Activated B cell treated with CpG ODN at 0.5 μM for 24 hours (primary cell): Measurements from ENCODE around the gene IL5. TPM values are rescaled to one million over a fixed set of nuclear protein-coding genes. Genes with fewer than 3 reads are reported as not detected.
"Not testable (repeated sequence)": the region's sequence is repeated elsewhere in the genome, so short reads cannot be mapped to it uniquely, and the experiment has no call there.

Source experiments
- ATAC-seq: fragments of 200-7000 bp; cut with Tn5 transposase; one replicate; pipeline ENCODE4 v1.10.0; 2021; ENCODE audit warnings: low read depth, mild to moderate bottlenecking, moderate library complexity
- CTCF ChIA-PET: fragments of 350-600 bp; sonication (Branson Sonifier 250); formaldehyde crosslinking; loops from one replicate; lab custom pipeline; 2021; ENCODE audit warnings: antibody characterized with exemption; lab: Charles Lee
- POLR2A ChIA-PET: fragments of 350-600 bp; sonication (Branson Sonifier 250); formaldehyde crosslinking; loops from one replicate; lab custom pipeline; 2021; ENCODE audit warnings: antibody characterized with exemption; lab: Charles Lee
- DNase-seq: peaks from one replicate; pipeline ENCODE4 v3.0.0; 2022
- H3K27ac Mint-ChIP-seq: one replicate; pipeline ENCODE4 v1.8.0; 2020; ENCODE audit warnings: mixed read lengths
- H3K27me3 Mint-ChIP-seq: one replicate; pipeline ENCODE4 v1.8.0; 2021; ENCODE audit warnings: mixed read lengths
- H3K36me3 Mint-ChIP-seq: one replicate; pipeline ENCODE4 v1.8.0; 2021; ENCODE audit warnings: low read depth, mixed read lengths
- H3K4me1 Mint-ChIP-seq: one replicate; pipeline ENCODE4 v1.8.0; 2021; ENCODE audit warnings: mixed read lengths
- H3K4me3 Mint-ChIP-seq: one replicate; pipeline ENCODE4 v1.8.0; 2020; ENCODE audit warnings: mild to moderate bottlenecking, mixed read lengths
- H3K9me3 Mint-ChIP-seq: one replicate; pipeline ENCODE4 v1.8.0; 2020; ENCODE audit warnings: mixed read lengths
- intact Hi-C: fragments of 100-400 bp; cut with micrococcal nuclease; formaldehyde crosslinking; loops from one replicate; pipeline ENCODE4 v1.15.1; 2024
- total RNA-seq: library from RNA; stranded (reverse); gene quantifications from 2 replicates; pipeline ENCODE4 v1.2.3, GENCODE V29; 2022
- TF ChIP-seq, protein P1 (sequence below): fragments of 200-600 bp; IDR thresholded peaks from one replicate; pipeline ENCODE4 v1.8.0; 2022; ENCODE audit warnings: antibody characterized with exemption, mild to moderate bottlenecking

IL5 gene
- total RNA-seq, 1 donor from 2014 or later, result not detected

- DNase-seq (no peak), ATAC-seq (no peak)
- no peaks in the 10 kb centered on the region for H3K27me3 Mint-ChIP-seq
- intact Hi-C loops, result no loop called here
- H3K9me3 Mint-ChIP-seq, result peaks cover 3% of the 10 kb centered on the region
- H3K4me1 Mint-ChIP-seq, result peaks cover 2% of the 10 kb centered on the region
- H3K4me3 Mint-ChIP-seq, result no peak overlapping the region
- ChIA-PET CTCF (no interaction called here), POLR2A (no interaction called here)
- H3K27ac Mint-ChIP-seq, result no peak overlapping the region
- TF ChIP-seq, protein P1, sequence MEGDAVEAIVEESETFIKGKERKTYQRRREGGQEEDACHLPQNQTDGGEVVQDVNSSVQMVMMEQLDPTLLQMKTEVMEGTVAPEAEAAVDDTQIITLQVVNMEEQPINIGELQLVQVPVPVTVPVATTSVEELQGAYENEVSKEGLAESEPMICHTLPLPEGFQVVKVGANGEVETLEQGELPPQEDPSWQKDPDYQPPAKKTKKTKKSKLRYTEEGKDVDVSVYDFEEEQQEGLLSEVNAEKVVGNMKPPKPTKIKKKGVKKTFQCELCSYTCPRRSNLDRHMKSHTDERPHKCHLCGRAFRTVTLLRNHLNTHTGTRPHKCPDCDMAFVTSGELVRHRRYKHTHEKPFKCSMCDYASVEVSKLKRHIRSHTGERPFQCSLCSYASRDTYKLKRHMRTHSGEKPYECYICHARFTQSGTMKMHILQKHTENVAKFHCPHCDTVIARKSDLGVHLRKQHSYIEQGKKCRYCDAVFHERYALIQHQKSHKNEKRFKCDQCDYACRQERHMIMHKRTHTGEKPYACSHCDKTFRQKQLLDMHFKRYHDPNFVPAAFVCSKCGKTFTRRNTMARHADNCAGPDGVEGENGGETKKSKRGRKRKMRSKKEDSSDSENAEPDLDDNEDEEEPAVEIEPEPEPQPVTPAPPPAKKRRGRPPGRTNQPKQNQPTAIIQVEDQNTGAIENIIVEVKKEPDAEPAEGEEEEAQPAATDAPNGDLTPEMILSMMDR, result no peak
- H3K36me3 Mint-ChIP-seq, result peaks cover 66% of the 10 kb centered on the region
These were observed 32.8 kb upstream of the IL5 start for GRCh38 chr5:132576123-132576522.

DNA sequence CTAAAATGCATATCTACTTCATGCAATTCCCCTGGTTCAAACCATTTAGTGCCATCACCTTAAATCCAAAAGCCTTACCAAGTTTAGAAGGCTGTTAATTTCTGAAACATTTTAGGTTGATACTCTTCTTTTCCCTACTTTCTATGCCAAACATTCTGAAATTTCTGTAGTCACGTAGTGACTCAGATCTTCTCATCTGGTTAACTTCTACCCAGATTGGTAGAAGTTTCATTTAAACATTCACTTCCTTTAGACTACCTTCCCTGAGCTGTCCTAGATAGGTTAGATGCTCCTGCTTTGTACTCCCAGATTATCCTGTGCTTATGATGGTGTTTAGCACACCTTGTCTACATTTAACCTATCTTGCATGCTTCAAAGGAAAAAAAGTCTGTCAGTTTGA lies 23.3 kb upstream of the IL5 start:
- Mint-ChIP-seq H3K27me3 (no peaks in the 10 kb centered on the region), H3K4me1 (no peaks in the 10 kb centered on the region), H3K27ac (no peak overlapping the region), H3K36me3 (peaks cover 48% of the 10 kb centered on the region), H3K4me3 (no peak overlapping the region), H3K9me3 (peaks cover 7% of the 10 kb centered on the region)
- no peak for ATAC-seq
- POLR2A ChIA-PET, result no interaction called here
- DNase-seq, result no peak
- TF ChIP-seq, protein P1, result no peak
- CTCF ChIA-PET, result no interaction called here
- intact Hi-C loops, result no loop called here

GRCh38 chr5:132564555-132564954 lies 21.2 kb upstream of the IL5 start:
- H3K9me3 Mint-ChIP-seq, intact Hi-C loops, POLR2A ChIA-PET, H3K4me3 Mint-ChIP-seq, CTCF ChIA-PET, H3K27ac Mint-ChIP-seq, H3K27me3 Mint-ChIP-seq, DNase-seq, H3K4me1 Mint-ChIP-seq, ATAC-seq: not testable (repeated sequence)
- peaks cover 33% of the 10 kb centered on the region for H3K36me3 Mint-ChIP-seq

GRCh38 chr5:132561601-132562000 lies 18.3 kb upstream of the IL5 start:
- intact Hi-C loops, result no loop called here
- TF ChIP-seq, protein P1, result no peak
- H3K27me3 Mint-ChIP-seq, result no peaks in the 10 kb centered on the region
- H3K27ac Mint-ChIP-seq, result no peak overlapping the region
- no peak overlapping the region for H3K4me3 Mint-ChIP-seq
- DNase-seq (no peak), ATAC-seq (no peak)
- ChIA-PET POLR2A (interaction anchor here (0.7 kb wide), 1 partner anchor 561 kb away, joined by 5 read pairs; no protein-coding TSS in a partner anchor), CTCF (no interaction called here)
- H3K36me3 Mint-ChIP-seq, result peaks cover 18% of the 10 kb centered on the region
- H3K9me3 Mint-ChIP-seq, result peaks cover 7% of the 10 kb centered on the region
- H3K4me1 Mint-ChIP-seq, result peaks cover 20% of the 10 kb centered on the region

DNA sequence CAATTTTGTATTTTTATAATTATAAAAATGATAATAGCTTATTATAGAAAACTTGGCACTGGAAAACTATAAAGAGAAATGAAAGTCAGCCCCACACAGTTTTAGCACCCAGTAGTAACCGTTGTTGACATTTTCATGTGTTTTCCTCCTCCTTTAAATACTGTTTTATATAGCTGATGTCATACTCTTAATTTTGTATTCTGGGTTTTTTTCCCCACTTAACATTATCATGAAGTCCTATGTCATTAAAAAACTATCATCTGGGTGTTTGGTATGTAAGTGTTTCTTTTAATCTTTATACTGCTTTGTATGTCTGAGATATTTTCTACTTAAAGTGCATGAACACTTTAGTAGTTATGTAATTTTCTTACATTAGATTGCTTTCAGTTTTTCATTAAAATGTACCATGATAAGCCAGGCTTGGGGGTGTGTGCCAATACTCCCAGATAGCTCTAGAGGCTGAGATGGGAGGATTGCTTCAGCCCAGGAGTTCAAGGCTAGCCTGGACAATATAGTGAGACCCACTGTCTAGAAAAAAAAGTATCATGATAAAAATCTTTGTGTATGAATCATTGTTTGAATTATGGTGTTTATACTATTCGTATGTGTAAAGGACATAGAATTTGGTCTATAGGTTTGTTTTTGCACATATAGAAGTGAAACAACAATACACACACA lies 16.2 kb upstream of the IL5 start:
- Mint-ChIP-seq H3K9me3 (peaks cover 3% of the 10 kb centered on the region), H3K27ac (no peak overlapping the region), H3K27me3 (no peaks in the 10 kb centered on the region), H3K36me3 (peaks cover 15% of the 10 kb centered on the region), H3K4me3 (peak overlapping the region; percentile 21), H3K4me1 (peaks cover 28% of the 10 kb centered on the region)
- ATAC-seq (no peak), DNase-seq (no peak)
- CTCF ChIA-PET, result no interaction called here
- TF ChIP-seq, protein P1, result no peak
- POLR2A ChIA-PET, result no interaction called here
- intact Hi-C loops, result loop anchor here (5.0 to 10.0 kb wide), 2 partner anchors 147 to 765 kb away; partner anchors contain the start of gene FNIP1
